Stimulated activated CD4-positive, alpha-beta T cell treated with anti-CD3 and anti-CD28 coated beads, Interleukin-1b, Interleukin-23, amount 100 ng/mL, for 1 hour (primary cell): ENCODE results near the gene CEP85.

Source experiments
- DNase-seq, 2 donors: peaks; one replicate each; pipeline ENCODE4 v3.0.0-alpha.2; 2020; ENCODE audit warnings: low read depth in 2 of 2

Gene CEP85, protein sequence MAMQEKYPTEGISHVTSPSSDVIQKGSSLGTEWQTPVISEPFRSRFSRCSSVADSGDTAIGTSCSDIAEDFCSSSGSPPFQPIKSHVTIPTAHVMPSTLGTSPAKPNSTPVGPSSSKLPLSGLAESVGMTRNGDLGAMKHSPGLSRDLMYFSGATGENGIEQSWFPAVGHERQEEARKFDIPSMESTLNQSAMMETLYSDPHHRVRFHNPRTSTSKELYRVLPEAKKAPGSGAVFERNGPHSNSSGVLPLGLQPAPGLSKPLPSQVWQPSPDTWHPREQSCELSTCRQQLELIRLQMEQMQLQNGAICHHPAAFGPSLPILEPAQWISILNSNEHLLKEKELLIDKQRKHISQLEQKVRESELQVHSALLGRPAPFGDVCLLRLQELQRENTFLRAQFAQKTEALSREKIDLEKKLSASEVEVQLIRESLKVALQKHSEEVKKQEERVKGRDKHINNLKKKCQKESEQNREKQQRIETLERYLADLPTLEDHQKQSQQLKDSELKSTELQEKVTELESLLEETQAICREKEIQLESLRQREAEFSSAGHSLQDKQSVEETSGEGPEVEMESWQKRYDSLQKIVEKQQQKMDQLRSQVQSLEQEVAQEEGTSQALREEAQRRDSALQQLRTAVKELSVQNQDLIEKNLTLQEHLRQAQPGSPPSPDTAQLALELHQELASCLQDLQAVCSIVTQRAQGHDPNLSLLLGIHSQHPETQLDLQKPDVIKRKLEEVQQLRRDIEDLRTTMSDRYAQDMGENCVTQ

DNA sequence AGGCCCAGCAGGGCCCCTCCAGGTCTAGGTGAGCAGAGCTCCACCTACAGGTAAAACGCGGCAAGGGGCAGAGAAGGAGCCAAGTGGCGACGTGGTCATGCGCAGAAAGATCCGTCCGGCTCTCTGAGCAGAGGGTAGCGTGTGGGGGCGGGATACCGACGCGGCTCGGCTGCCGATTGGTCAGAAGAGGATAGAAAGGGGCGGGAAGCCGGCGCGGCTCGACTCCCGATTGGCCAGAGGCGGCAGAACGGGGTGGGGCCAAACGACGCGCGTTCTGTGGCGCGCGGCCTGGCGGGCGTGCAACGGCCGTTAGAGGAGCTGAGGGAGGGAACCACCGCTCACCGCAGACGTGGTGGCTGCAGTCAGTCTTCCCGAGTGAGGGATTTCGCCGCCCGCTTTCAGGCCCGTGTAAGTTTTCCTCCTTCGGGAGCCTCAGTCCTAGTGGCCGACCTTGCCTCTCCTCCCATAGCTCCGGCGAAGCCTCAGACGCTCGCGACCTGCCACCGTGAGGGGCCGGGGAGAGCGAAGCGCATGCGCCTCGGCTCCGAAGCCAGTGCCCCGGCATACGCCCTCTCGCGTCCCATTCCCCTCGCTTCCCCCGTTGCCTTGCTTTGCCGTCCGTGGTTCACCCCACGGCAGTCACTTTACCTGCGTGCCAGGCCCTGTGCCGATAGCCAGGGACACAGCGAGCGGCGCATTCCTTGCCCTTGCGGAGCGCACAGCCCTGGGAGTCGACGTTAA, at the start of gene CEP85:
Gene CEP85, plus strand, starts transcription at position 298 of the 741 bp plus-strand sequence. CDS start 5,584 bp downstream, outside the sequence.
- peak; percentile 94 to 98 for DNase-seq

DNA sequence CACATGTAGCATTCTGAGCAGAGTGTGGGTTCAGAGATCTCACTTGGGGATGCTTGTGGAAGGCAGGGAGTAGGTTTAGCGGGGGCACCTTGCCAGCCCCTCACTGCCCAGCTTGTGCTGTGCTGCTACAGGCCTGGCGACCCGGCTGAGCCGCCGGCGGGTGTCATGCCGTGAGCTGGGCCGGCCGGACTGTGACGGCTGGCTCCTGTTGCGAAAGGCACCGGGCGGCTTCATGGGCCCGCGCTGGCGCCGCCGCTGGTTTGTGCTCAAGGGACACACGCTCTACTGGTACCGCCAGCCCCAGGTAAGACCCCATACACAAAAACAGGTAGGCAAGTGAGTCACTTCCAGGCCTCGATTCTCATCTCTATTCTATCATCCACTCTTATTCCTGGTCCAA, 49.1 kb upstream of the CEP85 start:
- no peak for DNase-seq

- DNase-seq: no peak
Measured at GRCh38 chr1:26187882-26188281, 46.1 kb upstream of the CEP85 start.

GRCh38 chr1:26188477-26188876, 45.5 kb upstream of the CEP85 start:
- no peak for DNase-seq

DNA sequence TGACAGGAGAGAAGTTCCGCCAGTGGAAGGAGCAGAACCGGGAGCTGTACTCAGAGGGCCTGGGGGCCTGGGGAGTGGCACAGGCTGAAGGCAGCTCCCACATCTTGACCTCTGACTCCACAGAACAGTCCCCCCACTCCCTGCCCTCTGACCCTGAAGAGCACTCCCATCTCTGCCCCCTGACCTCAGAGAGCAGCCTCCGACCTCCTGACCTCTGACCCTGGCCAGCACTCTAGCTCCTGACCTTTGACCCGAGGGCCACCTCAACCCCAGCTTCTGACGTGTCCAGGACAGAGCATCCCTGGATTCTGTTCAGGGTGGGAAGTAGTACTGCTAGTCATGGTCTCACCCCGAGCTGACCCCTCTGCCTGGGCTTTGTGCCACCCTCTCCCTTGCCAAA, 44.7 kb upstream of the CEP85 start:
- no peak for DNase-seq

- no peak for DNase-seq
Measured at GRCh38 chr1:26189751-26190275, 44.2 kb upstream of the CEP85 start.

GRCh38 chr1:26190373-26190987, 43.5 kb upstream of the CEP85 start, which contains the start of gene CATSPER4:
Gene CATSPER4, plus strand, starts transcription at chr1:26190602. Its CDS starts 26 bp downstream, at chr1:26190628.
- DNase-seq: no peak

GRCh38 chr1:26191739-26192138, 42.3 kb upstream of the CEP85 start:
- no peak for DNase-seq

GRCh38 chr1:26195805-26196204, 38.2 kb upstream of the CEP85 start:
- DNase-seq: no peak

DNA sequence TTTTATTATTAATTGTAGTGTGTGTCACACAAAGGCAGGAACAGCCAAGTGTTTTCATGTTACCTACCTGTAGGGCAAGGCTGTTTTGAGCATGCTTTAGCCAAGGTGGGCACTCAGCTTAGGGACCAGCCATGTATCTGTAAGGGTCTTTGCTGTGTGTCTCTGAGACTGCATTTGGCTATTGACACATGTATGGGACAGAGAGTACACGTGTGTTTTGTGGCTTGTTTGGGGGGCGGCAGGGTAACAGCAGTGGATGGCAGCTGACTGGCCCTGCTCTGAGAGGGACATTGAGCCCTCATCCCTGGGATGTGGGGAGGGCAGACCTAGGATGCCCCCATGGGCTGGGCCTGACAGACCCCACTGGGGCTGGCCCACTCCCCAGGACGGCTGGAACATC, 36.7 kb upstream of the CEP85 start:
- DNase-seq: no peak

DNA sequence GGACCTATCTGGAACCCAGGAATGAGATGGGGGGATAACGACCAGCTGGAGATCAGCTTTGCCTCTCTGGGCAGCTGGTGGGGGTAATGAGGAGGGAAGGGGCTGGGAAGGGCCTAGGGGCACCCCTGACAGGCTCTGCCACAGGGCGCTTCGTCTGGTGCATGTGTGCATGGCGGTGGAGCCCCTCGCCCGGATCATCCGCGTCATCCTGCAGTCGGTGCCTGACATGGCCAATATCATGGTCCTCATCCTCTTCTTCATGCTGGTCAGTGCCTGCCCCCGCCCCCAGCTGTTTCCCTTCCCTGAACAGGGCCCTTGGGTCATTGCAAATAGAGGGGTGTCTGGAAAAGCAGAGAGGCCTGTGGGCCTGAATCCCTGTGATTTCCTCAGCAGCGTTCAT, 36.2 kb upstream of the CEP85 start:
- DNase-seq: no peak

- DNase-seq: no peak
Measured at GRCh38 chr1:26200413-26200812, 33.6 kb upstream of the CEP85 start.

DNA sequence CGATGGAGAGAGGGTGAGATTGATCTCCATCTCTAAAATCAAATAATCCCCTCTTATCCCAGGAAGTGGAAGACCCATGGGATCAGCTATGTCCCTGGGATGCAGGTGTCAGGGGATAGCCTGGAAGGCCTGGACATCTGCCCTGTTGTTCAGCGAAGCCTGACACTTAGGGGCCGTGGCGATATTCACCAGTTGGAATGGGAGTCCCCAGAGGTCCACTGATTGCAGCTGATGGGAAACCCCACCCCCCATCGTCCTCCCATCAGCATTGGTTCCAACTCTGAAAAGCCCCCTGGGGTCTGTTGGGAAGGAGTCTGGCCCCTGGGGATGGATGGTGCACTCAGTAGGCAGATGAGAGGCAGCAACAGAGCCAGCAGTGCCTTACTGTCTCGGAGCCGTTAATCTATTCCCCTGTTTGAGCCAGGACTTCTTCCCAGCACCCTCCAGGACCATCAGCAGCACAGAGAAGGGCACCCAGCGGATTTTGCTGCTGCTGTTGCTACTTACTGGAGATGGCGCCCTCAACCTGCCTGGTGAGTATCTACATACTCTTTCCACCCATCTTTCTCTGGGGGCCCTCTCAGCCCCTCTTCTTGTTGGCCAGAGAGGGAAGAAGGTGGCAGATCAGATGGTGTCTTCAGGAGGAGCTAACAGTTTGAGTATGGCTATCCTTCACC, 30.2 kb upstream of the CEP85 start:
- no peak for DNase-seq

- DNase-seq: no peak
Measured at GRCh38 chr1:26210147-26210870, 23.7 kb upstream of the CEP85 start.

- DNase-seq: no peak
Measured at GRCh38 chr1:26212726-26213125, 21.3 kb upstream of the CEP85 start.

- DNase-seq: no peak
Measured at GRCh38 chr1:26213335-26213905, 20.6 kb upstream of the CEP85 start.

- no peak for DNase-seq
Measured at GRCh38 chr1:26215246-26215645, 18.8 kb upstream of the CEP85 start.

GRCh38 chr1:26218906-26219494, 15.0 kb upstream of the CEP85 start:
- DNase-seq: no peak

GRCh38 chr1:26220199-26220912, 13.6 kb upstream of the CEP85 start:
- no peak for DNase-seq
